Dedifferentiated amniotic fluid mesenchymal stem cell (primary cell): ENCODE measurements around the gene PRSS1.
"Not testable (repeated sequence)": the region's sequence is repeated elsewhere in the genome, so short reads cannot be mapped to it uniquely, and the experiment has no call there.

ENCODE experiments used
- DNase-seq: peaks from one replicate; pipeline ENCODE4 v3.0.0-alpha.2; 2016; ENCODE audit errors: extremely low spot score

The PRSS1 gene

DNA sequence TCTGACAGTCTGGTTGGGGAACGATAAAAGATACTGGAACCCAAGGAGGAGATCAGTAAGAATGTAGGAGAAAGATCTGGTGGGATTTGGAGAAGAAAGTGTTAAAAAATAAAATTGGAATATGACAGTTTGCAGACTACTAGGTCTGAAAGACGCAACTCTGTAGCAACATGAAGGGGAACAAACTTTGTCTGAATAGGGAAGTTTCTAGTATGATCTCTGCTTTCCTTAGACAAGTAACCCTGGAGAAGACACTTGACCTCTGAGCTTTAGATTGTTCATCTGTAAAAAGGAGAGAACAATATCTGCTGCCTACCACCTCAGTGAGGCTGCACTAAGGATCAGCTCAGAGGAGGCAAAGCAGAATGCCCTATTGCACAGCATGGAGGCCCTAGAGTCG, 3.0 kb upstream of the PRSS1 start:
- DNase-seq = no peak

DNA sequence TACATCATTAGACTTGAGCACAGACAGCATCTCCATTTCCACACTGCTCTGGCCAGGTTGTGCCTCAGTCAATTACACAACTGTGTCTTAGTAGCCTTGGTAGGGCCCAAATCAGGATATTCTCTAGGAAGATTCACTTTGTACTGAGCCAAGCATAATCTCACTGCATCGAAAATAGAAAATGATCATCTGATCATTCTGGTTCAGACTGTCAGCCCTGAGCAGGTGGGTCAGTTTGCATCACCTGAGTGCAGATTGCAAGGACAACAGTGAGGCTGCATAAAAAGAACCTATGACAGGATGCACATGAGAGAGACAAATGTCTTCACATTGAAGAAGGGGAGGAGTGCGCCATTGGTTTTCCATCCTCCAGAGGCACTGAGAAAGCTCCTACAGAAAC, 862 bp upstream of the PRSS1 start:
- DNase-seq = not testable (repeated sequence)

DNA sequence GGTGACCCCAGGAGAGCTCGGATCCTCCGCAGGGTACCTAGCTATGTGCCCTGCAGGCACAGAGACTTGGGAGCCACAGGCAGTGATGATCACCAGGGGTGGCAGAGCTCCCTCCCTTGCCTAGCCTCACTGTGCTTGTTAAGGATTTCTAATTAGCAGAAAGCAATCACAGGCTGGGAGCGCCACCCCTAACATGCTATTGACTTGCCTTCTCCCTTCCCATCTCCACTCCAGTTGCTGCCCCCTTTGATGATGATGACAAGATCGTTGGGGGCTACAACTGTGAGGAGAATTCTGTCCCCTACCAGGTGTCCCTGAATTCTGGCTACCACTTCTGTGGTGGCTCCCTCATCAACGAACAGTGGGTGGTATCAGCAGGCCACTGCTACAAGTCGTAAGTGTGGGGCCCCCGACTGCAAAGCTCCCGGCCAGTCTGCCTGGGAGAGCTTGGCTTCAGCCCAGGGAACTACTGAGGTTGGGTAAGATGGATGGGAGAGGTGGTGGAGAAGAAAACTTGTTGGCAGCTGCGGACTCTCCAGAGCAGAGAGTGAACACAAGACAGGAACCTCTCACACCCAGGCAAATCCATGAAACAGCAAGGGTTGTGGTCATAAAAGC, 1.2 kb downstream of the PRSS1 start:
- DNase-seq = no peak

DNA sequence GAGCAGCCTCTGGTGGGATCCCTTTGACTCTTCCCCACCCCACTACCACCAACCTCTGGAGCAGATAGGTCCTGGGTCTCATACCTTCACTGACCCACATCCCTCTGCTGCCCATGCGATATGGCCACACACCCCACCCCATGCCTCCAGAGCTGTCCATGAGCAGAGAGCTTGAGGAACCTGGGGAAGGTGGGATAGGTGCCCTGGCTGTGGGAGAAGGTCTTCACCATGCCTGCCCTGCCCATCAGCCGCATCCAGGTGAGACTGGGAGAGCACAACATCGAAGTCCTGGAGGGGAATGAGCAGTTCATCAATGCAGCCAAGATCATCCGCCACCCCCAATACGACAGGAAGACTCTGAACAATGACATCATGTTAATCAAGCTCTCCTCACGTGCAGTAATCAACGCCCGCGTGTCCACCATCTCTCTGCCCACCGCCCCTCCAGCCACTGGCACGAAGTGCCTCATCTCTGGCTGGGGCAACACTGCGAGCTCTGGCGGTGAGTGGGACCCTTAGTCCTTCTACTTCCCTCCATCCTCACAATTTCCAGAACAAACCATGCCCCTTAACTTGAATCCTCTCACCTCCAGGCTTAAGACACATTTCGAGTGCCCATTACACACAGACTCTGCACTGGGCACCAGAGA, 2.4 kb downstream of the PRSS1 start:
- DNase-seq = not testable (repeated sequence)

DNA sequence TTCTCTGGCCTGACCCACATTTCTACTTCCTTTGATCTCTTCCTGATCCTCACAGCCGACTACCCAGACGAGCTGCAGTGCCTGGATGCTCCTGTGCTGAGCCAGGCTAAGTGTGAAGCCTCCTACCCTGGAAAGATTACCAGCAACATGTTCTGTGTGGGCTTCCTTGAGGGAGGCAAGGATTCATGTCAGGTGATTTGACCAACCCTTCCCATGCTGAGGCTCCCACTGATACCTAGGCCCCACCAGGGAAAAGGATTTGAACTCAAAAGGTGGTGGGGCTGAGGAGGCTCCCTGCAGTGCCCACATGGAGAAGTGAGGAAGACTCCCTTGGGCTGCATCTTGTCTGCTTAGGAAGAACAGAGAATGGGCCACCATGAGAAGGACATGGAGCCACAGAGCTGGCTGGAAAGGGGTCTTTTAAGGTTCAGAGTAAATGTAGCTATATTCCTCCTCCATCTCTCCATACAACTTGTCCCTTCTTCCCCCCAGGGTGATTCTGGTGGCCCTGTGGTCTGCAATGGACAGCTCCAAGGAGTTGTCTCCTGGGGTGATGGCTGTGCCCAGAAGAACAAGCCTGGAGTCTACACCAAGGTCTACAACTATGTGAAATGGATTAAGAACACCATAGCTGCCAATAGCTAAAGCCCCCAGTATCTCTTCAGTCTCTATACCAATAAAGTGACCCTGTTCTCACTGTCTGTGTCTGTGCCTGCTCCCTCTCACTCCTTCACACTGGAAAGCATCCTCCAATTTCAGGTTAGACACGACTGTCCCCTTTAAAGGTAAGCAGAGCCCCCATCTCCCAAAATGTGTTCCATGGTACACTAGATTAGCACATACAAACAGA, 3.3 kb downstream of the PRSS1 start:
- DNase-seq = no peak

DNA sequence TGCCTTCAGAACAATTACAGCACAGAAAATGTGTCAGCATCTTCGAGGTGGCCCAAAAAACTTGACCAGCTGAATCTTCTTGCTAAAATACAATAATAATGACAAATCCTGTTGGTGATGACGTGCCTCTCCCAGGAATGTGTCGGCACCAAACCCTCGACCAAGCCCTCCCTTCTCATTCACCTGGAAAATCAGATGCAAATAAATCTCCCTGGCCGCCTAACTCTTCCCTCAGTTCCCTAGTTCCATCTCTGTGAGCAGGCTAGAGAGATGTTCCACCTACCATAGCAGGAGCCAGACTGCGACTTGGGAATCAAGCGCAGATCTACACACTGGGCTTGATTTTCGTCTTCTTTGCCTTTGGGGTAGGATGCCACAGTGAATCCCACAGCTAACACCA, 4.1 kb downstream of the PRSS1 start:
- no peak for DNase-seq

DNA sequence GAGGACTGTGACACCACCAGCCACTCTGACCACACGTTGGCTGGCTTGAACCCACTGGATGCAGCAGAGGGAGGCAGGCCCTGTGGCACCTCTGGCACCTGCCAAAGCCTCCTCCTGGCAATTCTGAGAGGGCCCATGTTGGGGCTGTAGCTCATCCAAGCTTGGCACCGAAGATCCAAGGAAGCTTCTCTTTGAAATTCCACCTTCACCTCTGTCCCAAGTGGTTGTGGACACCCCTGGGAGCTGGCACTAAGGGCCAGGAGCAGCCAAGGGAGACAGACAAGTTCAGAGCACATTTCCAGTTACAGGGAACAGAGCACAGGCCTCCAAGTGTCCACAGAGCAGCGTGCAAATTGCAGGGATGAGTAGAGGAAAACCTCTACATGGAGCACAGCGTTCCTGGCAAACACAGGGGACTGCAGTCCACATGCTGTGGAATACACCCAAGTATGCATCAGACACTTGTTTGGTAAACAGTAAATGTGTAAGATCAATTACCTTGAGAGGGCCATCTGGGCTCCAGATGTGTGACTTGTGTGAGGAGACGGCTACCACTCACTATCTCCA, 4.7 kb downstream of the PRSS1 start:
- DNase-seq = not testable (repeated sequence)

DNA sequence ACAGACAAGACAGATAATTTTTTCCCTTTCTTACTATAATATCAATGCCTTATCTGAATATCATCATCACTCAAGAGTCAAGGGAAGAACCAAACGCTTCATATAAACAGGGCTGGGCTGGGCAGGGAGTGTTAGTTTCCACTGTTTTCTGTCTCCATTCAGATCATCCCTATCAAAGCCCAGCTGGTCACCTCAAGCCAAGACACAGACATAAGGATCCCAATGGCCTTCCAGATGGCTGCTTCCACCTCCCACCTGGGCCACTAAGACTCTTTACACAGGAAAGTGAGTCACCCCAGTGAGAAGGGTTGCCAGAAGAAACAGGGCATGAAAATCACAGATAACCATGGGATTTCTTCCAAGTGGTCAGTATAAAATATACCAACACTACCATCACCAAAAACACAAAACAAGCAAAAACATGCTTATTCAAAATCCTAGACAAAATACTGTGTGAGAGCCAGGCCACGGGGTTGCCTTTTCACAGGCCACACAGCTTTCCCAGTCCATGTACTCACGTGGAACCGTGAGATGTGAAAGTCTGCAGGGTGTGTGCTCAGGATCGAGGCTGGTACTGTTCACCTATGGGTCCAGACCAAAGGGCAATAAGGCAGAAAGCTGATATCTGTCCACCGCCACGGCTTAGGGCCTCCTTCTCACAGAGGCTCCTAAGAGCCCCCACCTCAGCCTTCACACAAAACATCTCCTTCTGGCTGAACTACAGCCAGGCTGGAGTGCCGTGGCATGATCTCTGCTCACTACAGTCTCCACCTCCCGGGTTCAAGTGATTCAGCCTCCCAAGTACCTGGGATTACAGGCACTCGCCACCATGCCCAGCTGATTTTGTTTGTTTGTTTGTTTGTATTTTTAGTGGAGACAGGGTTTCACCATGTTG, 5.7 kb downstream of the PRSS1 start:
- DNase-seq = no peak

DNA sequence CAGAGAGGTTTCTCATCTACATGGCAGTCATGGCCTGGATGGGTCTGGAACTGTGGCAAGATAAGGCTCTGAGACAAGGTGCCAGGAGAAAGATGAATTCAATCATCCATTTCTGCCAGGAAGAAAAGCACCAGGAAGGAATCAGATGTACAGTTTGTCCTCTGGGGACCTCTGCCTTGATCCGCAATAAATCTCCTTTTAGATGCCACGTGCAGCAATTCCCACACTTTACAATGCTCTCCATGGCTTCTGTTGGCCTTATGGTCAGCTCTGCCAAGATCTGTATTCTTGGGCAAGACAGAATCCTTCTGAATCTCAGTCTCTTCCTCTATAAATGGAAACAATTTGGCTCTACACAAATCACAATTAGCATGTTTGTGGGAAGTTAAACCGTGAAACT, 9.0 kb downstream of the PRSS1 start:
- DNase-seq = not testable (repeated sequence)

DNA sequence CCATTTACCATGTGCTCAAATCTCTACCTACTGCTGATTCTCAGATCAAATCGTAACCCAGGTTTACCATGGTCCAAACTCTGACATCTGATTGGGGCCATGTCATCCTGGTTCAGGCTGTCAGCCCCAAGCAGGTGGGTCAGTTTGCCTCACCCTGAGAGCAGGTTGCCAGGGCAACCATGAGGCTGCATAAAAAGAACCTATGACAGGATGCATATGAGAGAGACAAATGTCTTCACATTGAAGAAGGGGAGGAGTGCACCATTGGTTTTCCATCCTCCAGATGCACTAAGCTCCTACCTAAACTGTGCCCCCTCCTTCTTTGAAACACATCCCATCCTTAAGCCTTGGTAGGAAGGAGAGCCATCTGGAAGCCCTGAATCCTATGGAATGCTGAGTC, 10.2 kb downstream of the PRSS1 start:
- DNase-seq = no peak

DNA sequence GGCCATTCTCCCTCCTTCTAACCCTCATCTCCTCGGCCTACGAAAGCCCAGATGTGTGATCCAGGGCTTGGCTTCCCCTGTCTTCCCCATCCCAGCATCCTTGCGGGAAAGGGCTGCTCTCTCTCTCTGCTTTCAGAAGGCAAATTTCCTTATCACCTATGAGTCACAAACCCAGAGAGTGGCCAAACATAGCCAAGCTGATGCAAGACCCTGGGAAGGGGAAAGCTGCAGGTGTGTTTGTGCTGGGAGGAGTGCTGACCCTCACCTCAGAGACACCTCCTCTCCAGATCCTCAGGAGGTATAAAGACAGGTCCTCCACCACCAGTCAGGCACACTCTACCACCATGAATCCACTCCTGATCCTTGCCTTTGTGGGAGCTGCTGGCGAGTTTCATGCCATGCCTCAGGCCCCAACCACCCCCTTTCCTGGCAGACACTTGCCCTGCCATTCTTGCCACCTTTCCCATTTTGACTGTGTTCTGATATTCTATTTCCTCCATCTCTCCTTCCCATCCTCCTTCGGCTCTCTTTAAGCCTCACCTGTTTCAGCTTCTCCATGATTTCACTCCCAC, 10.9 kb downstream of the PRSS1 start:
- no peak for DNase-seq

DNA sequence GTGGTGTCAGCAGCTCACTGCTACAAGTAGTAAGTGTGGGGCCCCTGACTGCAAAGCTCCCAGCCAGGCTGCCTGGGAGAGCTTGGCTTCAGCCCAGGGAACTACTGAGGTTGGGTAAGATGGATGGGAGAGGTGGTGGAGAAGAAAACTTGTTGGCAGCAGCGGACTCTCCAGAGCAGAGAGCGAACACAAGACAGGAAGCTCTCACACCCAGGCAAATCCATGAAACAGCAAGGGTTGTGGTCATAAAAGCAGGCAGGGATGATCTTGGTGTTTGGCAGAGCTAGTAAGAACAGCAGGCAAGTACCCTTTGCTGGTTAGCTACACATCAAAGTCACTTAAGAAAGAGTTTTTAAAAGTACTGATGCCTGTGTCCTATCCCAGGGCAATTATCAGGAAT, 12.3 kb downstream of the PRSS1 start:
- not testable (repeated sequence) for DNase-seq

DNA sequence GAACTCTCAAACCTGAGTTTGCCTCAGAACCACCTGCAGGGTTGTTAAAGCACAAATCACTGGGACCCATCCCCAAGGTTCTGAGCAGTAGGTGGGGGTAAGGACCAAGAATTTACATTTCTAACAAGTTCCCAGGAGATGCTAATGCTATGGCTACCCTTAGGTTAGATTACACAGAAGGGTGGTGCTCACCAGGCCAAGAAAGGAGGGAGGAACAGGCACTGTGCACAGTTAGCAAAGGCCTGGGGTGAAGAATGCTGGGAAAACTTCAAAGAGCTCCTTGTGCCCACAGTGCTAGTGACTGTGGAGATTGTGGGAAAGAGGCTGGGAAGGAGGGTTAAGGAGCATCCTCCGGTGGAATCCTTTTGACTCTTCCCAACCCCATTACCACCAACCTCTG, 12.8 kb downstream of the PRSS1 start:
- DNase-seq = no peak

DNA sequence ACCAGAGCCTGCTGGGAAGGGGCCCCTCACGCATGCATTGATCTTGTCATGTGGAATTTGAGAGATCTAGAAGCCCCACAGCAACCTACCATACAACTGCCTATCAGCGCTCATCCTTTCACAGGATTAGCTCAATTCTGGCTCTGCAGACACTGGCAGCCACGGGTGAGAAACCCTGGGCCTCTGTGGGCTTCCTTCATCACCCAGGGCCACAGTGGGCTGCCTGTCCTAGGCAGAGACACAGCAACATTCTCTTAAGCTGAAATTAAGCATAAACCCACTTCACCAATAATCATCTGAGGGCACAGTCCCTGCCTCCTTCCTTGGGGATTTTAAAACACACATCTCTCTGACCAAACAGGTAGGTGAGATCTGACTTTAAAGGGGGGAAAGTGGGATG, 18.2 kb downstream of the PRSS1 start:
- DNase-seq = no peak

DNA sequence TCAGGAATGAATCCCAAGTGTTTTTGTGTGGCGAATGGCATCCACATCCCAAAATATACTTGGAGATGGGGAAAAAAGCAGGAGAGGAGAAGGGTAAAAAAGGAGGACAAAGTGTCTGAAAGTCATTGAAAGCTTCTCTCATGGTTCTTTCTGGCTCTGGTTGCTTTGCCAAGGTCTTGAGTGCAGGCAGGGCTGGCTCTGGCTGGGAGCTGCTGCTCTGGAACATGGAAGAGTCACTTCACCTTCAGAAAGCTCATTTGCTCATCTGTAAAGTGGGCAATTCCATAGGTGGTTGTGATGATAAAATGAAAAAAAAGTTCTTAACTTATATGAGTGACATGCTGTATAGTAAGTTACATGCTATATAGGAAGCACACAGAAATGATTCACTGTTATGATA, 18.6 kb downstream of the PRSS1 start:
- DNase-seq = no peak

DNA sequence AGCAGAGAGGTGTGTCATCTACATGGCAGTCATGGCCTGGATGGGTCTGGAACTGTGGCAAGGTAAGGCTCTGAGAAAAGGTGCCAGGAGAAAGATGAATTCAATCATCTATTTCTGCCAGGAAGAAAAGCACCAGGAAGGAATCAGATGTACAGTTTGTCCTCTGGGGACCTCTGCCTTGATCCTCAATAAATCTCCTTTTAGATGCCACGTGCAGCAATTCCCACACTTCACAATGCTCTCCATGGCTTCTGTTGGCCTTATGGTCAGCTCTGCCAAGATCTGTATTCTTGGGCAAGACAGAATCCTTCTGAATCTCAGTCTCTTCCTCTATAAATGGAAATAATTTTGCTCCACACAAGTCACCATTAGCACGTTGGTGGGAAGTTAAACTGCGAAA, 19.6 kb downstream of the PRSS1 start:
- DNase-seq = not testable (repeated sequence)

DNA sequence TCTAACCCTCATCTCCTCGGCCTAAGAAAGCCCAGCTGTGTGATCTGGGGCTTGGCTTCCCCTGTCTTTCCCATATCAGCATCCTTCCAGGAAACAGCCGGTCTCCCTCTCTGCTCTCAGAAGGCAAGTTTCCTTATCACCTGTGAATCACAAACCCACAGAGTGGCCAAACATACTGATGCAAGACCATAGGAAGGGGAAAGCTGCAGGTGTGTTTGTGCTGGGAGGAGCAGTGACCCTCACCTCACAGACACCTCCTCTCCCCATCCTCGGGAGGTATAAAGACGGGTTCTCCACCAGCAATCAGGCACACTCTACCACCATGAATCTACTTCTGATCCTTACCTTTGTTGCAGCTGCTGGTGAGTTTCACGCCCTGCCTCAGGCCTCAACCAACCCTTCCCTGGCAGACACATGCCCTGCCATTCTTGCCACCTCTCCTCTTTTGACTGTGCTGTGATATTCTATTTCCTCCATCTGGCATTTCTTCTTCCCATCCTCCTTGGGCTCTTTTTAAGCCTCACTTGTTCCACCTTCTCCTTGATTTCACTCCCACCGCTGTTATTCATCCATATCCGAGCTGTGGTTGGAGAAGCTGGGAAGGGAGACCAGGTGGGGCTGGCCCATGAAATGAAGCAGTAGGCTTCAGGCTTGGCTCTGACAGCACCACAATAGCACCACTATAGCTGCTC, 21.5 kb downstream of the PRSS1 start, which contains the start of gene PRSS2:
TSS of gene PRSS2 (plus strand) at position 310 of the 692 bp plus-strand sequence. CDS start at position 323, 13 bp downstream.
- DNase-seq = no peak

DNA sequence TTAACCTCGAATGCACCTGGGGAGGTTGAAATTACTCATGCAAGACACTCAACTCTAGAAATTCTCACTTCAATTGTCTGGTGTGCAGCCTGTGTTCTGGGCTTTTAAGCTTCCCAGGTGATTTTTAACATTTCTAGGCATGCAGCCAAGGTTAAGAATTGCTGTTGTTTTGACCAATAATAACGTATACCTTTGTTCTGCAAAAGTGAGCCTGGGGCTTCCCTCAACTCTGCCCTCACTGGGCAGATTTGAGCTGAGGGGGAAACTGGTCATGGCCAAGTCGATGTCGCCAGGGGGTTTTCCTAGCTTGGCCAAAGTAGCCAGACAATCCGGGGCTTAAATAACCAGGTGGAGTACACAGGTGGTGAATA, 22.1 kb downstream of the PRSS1 start:
- DNase-seq = no peak

DNA sequence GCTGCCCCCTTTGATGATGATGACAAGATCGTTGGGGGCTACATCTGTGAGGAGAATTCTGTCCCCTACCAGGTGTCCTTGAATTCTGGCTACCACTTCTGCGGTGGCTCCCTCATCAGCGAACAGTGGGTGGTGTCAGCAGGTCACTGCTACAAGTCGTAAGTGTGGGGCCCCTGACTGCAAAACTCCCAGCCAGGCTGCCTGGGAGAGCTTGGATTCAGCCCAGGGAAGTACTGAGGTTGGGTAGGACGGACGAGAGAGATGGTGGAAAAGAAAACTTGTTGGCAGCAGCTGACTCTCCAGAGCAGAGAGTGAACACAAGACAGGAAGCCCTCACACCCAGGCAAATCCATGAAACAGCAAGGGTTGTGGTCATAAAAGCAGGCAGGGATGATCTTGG, 22.8 kb downstream of the PRSS1 start:
- no peak for DNase-seq

DNA sequence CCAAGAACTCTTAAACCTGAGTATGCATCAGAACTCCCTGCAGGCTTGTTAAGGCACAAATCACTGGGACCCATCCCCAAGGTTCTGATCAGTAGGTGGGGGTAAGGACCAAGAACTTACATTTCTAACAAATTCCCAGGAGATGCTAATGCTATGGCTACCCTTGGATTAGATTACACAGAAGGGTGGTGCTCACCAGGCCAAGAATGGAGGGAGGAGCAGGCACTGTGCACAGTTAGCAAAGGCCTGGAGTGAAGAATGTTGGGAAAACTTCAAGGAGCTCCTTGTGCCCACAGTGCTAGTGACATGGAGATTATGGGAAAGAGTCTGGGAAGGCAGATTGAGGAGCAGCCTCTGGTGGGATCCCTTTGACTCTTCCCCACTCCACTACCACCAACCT, 23.4 kb downstream of the PRSS1 start:
- DNase-seq = no peak

DNA sequence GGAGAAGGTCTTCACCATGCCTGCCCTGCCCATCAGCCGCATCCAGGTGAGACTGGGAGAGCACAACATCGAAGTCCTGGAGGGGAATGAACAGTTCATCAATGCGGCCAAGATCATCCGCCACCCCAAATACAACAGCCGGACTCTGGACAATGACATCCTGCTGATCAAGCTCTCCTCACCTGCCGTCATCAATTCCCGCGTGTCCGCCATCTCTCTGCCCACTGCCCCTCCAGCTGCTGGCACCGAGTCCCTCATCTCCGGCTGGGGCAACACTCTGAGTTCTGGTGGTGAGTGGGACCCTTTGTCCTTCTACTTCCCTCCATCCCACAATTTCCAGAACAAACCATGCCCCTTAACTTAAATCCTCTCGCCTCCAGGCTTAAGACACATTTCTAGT, 24.0 kb downstream of the PRSS1 start:
- no peak for DNase-seq
